CD4-positive, CD25-positive, alpha-beta regulatory T cell (primary cell): Measurements from ENCODE around the gene ARHGEF16. TPM values are rescaled to one million over a fixed set of nuclear protein-coding genes. Genes with fewer than 3 reads are reported as not detected.

Source experiments
- ATAC-seq, 2 donors: fragments of 150-1000 bp; cut with Tn5 transposase; one replicate each; pipeline ENCODE4 v1.10.0; 2021; ENCODE audit warnings: low read depth in 2 of 2, moderate number of reproducible peaks in 2 of 2, moderate library complexity in 1 of 2
- DNase-seq, 3 donors: peaks; one replicate each; pipeline versions ENCODE4 v3.0.0 to v3.0.0-alpha.2; 2012 to 2022; ENCODE audit warnings: mixed read lengths in 1 of 3
- H3K27ac ChIP-seq: one replicate; pipeline ENCODE4 v1.7.0; 2013; ENCODE audit warnings: mild to moderate bottlenecking, low read length; ENCODE audit not compliant: insufficient read depth, poor library complexity, severe bottlenecking
- H3K27me3 ChIP-seq: one replicate; pipeline ENCODE4 v1.7.0; 2013; ENCODE audit warnings: low read length; ENCODE audit not compliant: control insufficient read depth, insufficient read depth
- H3K36me3 ChIP-seq: one replicate; pipeline ENCODE4 v1.7.0; 2013; ENCODE audit warnings: mild to moderate bottlenecking, low read length, moderate library complexity; ENCODE audit not compliant: control insufficient read depth, insufficient read depth
- H3K4me1 ChIP-seq: 2 replicates; pipeline ENCODE4 v1.7.0; 2013; ENCODE audit warnings: mild to moderate bottlenecking, low read length; ENCODE audit not compliant: insufficient read depth, control insufficient read depth, poor library complexity, severe bottlenecking
- H3K4me3 ChIP-seq: one replicate; pipeline ENCODE4 v1.7.0; 2013; ENCODE audit warnings: low read depth, mild to moderate bottlenecking, low read length, moderate library complexity
- H3K9me3 ChIP-seq, 2 experiments: 1 replicate in 1 of 2; 2 replicates in 1 of 2; pipeline ENCODE4 v1.7.0; 2013; ENCODE audit warnings: low read length in 2 of 2, mild to moderate bottlenecking in 1 of 2, moderate library complexity in 1 of 2; ENCODE audit not compliant: control insufficient read depth in 2 of 2
- H3K27ac Mint-ChIP-seq, 3 donors: one replicate each; pipeline ENCODE4 v1.8.0; 2020 to 2022; ENCODE audit warnings: mild to moderate bottlenecking in 3 of 3, mixed read lengths in 3 of 3, moderate library complexity in 2 of 3
- H3K27me3 Mint-ChIP-seq: one replicate; pipeline ENCODE4 v1.8.0; 2022; ENCODE audit warnings: mild to moderate bottlenecking, mixed read lengths
- H3K36me3 Mint-ChIP-seq: one replicate; pipeline ENCODE4 v1.8.0; 2020; ENCODE audit warnings: mixed read lengths
- H3K4me1 Mint-ChIP-seq, 4 donors: one replicate each; pipeline ENCODE4 v1.8.0; 2020 to 2022; ENCODE audit warnings: mixed read lengths in 4 of 4, mild to moderate bottlenecking in 1 of 4
- H3K4me3 Mint-ChIP-seq, 4 donors: one replicate each; pipeline ENCODE4 v1.8.0; 2020 to 2022; ENCODE audit warnings: mild to moderate bottlenecking in 4 of 4, mixed read lengths in 4 of 4, moderate library complexity in 3 of 4
- H3K9me3 Mint-ChIP-seq, 7 donors: one replicate each; pipeline ENCODE4 v1.8.0; 2020 to 2022; ENCODE audit warnings: mixed read lengths in 7 of 7, mild to moderate bottlenecking in 3 of 7, moderate library complexity in 2 of 7
- polyA plus RNA-seq, 4 donors: library from polyadenylated mRNA; unstranded; fragments of 300-500 nt; fragmentation: Illumina TruSeq; gene quantifications; one replicate each; pipeline ENCODE4 v1.2.3, GENCODE V29; 2021
- total RNA-seq: library from RNA; stranded (reverse); gene quantifications from one replicate; pipeline ENCODE4 v1.2.3, GENCODE V29; 2022

ARHGEF16 gene
- total and polyA plus RNA-seq, 5 donors from 2014 or later: not detected

DNA sequence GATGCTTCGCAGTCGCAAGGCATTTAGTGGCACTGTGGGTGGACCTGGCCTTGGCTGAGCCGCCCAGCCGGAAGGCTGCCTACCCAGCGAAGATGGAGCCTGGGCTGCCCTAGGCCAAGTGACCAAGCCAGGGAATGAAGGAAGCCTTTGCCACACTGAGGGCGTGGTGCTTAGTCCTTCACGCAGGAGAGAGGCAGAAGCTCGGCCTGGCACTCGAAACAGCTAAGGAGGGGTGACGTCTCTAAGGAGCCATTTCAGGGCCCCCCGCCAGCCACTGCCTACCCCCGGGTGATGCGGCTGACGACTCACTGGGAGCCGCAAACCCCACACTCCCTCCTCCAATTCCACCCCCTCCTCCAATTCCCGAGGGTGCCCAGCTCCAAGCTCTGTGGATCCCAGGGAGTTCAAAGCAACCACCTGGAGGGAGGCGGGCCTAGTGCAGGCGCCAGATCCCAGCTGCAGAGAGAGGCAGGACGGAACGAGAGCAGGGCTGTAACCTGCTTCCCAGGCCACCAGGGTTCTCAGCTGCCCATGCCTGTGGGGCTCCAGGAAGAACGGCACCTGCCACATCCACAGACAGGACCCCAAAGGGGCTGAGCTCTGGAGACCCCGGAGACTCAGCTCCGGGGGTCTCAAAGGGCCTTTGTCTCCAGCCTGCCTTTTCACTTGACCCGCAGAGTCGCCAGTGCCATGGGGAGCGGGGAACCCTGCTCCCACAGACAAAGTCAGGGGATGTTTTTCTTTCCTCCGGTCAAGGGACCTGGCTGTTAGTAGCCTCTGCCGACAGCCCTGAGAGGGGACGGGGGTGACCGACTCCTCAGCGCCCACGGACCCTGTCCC, 75.8 kb downstream of the ARHGEF16 start:
- Mint-ChIP-seq H3K9me3 (no peaks in the 10 kb centered on the region), H3K27me3 (no peaks in the 10 kb centered on the region), H3K36me3 (no peaks in the 10 kb centered on the region), H3K27ac (peak overlapping the region; percentile 76 to 95 (median 76)), H3K4me3 (peak overlapping the region; percentile 85 to 93 (median 90)), H3K4me1 (peaks cover 0 to 39% (median 5%) of the 10 kb centered on the region in 4 donors)
- peak overlapping the region; percentile 60 for H3K27ac ChIP-seq
- H3K36me3 ChIP-seq: no peaks in the 10 kb centered on the region
- ATAC-seq (no peak), DNase-seq (peak in 1 of 3 donors; percentile 45)
- no peaks in the 10 kb centered on the region for H3K9me3 ChIP-seq
- peaks cover 15% of the 10 kb centered on the region for H3K4me1 ChIP-seq
- H3K4me3 ChIP-seq: peak overlapping the region; percentile 80
- H3K27me3 ChIP-seq: no peaks in the 10 kb centered on the region

Other genes with a start within 250 kb of the ARHGEF16 start
- 123 TPM for gene MEGF6, start 156.8 kb downstream of the ARHGEF16 start, total RNA-seq
- gene MEGF6, start 156.8 kb downstream of the ARHGEF16 start, polyA plus RNA-seq: 1 to 10 TPM; 4.7 to 9.8 (median 6.5) TPM
- gene TPRG1L, start 170.3 kb downstream of the ARHGEF16 start, total RNA-seq: 26.9 TPM
- 10 to 100 TPM; 34.3 to 35.9 (median 35.1) TPM for gene TPRG1L, start 170.3 kb downstream of the ARHGEF16 start, polyA plus RNA-seq
- 37.1 TPM for gene WRAP73, start 195.4 kb downstream of the ARHGEF16 start, total RNA-seq
- 10 to 100 TPM; 27.9 to 36.5 (median 33.2) TPM for gene WRAP73, start 195.4 kb downstream of the ARHGEF16 start, polyA plus RNA-seq
- not detected for gene TP73, start 197.9 kb downstream of the ARHGEF16 start, total RNA-seq
- under 1 TPM in 2 of 4 donors, not detected in 2; 0.08 to 0.12 TPM for gene TP73, start 197.9 kb downstream of the ARHGEF16 start, polyA plus RNA-seq